K562 (cell line): Measurements from ENCODE around the gene NTPCR. TPM values are rescaled to one million over a fixed set of nuclear protein-coding genes. Genes with fewer than 3 reads are reported as not detected.
A peak's percentile ranks its signal among the peaks of the same experiment; 100 is the strongest.

Experiments
- ATAC-seq: fragments of 200-7000 bp; cut with Tn5 transposase; 3 replicates; pipeline ENCODE4 v1.9.1; 2020; ENCODE audit warnings: moderate library complexity
- BruUV-seq: library from RNA; stranded (reverse); fragments of 400-500 nt; replicated peaks from 2 replicates; lab custom pipeline; 2021; lab: Mats Ljungman, UMichigan
- CTCF ChIA-PET: fragments of 300-600 bp; formaldehyde crosslinking; extraction: SDS; loops from one replicate; lab custom pipeline; 2021; ENCODE audit warnings: low intra/inter-chr PET ratio; lab: Yijun Ruan, JAX
- POLR2A ChIA-PET: fragments of 300-600, 350-650 bp; sonication (Branson Sonifier 250); formaldehyde crosslinking; extraction: SDS; loops from one replicate; lab custom pipeline; 2021; ENCODE audit warnings: antibody characterized with exemption, inconsistent platforms; lab: Yijun Ruan, JAX
- DNase-seq, 4 experiments: peaks; one replicate each; pipeline versions ENCODE4 v3.0.0 to v3.0.0-alpha.2; 2011 to 2018; ENCODE audit warnings: low spot score in 3 of 4, mixed read lengths in 3 of 4; ENCODE audit errors: extremely low read depth in 1 of 4
- FAIRE-seq: peaks from 2 replicates; lab custom pipeline; 2011; peaks lifted over from hg19 to GRCh38; lab: Jason Lieb, UNC
- H2AFZ ChIP-seq: 2 replicates; pipeline ENCODE4 v1.6.0; 2011; ENCODE audit warnings: low read depth, low read length, control low read depth, inconsistent platforms
- H3K27ac ChIP-seq: fragments of 200-600 bp; 3 replicates; pipeline ENCODE4 v1.8.0; 2011; ENCODE audit warnings: low read depth, mild to moderate bottlenecking, control low read depth, inconsistent platforms, low read length, moderate library complexity, mixed read lengths; ENCODE audit errors: extremely low read depth
- H3K27me3 ChIP-seq, 2 experiments: fragments of 300-600 bp in 1 of 2; 2 replicates in 1 of 2; 3 replicates in 1 of 2; pipeline versions ENCODE4 v1.6.0 to v1.8.0; 2011; ENCODE audit warnings: inconsistent platforms in 2 of 2, low read length in 2 of 2, mild to moderate bottlenecking in 1 of 2, mixed read lengths in 1 of 2, moderate library complexity in 1 of 2; ENCODE audit not compliant: control insufficient read depth in 2 of 2, insufficient read depth in 2 of 2
- H3K36me3 ChIP-seq: fragments of 300-600 bp; 3 replicates; pipeline ENCODE4 v1.8.0; 2011; ENCODE audit warnings: mild to moderate bottlenecking, low read length, inconsistent platforms; ENCODE audit not compliant: control insufficient read depth, insufficient read depth
- H3K4me1 ChIP-seq, 2 experiments: fragments of 200-600 bp in 1 of 2; replicated peaks in 1 of 2; 2 replicates in 1 of 2; 3 replicates in 1 of 2; pipeline versions ENCODE4 v1.5.1 to v1.8.0; 2011; ENCODE audit warnings: inconsistent platforms in 2 of 2, low read length in 2 of 2, mild to moderate bottlenecking in 1 of 2, mixed read lengths in 1 of 2, moderate library complexity in 1 of 2; ENCODE audit not compliant: control insufficient read depth in 2 of 2, insufficient read depth in 2 of 2
- H3K4me2 ChIP-seq: 2 replicates; pipeline ENCODE4 v1.6.1; 2011; ENCODE audit warnings: low read length, control low read depth, inconsistent platforms, mixed read lengths; ENCODE audit not compliant: insufficient read depth
- H3K4me3 ChIP-seq: fragments of 200-600 bp; sonication (generic), shearing (Covaris generic); 2 replicates; pipeline ENCODE4 v1.5.1; 2016; ENCODE audit warnings: control low read depth, inconsistent platforms
- H3K79me2 ChIP-seq: fragments of 200-600 bp; 3 replicates; pipeline ENCODE4 v1.8.0; 2011; ENCODE audit warnings: low read length, inconsistent platforms; ENCODE audit not compliant: control insufficient read depth, insufficient read depth
- H3K9ac ChIP-seq, 2 experiments: 2 replicates each; pipeline versions ENCODE4 v1.6.0 to v1.6.1; 2011; ENCODE audit warnings: low read depth in 2 of 2, low read length in 2 of 2, control low read depth in 1 of 2, inconsistent platforms in 1 of 2, mild to moderate bottlenecking in 1 of 2, mixed read lengths in 1 of 2; ENCODE audit not compliant: insufficient read depth in 1 of 2
- H3K9me1 ChIP-seq: one replicate; pipeline ENCODE4 v1.6.0; 2011; ENCODE audit warnings: inconsistent platforms, mild to moderate bottlenecking, low read length, moderate library complexity; ENCODE audit not compliant: control insufficient read depth, insufficient read depth
- H3K9me3 ChIP-seq: replicated peaks from 2 replicates; pipeline ENCODE4 v1.5.1; 2011; ENCODE audit warnings: low read depth, low read length, inconsistent platforms; ENCODE audit not compliant: control insufficient read depth, insufficient read depth
- H4K20me1 ChIP-seq: replicated peaks from 2 replicates; pipeline ENCODE4 v1.6.1; 2011; ENCODE audit warnings: low read length, inconsistent platforms, mixed read lengths; ENCODE audit not compliant: control insufficient read depth, insufficient read depth
- BCL6 ChIP-seq: fragments of 250-450 bp; sonication (Bioruptor Pico); IDR thresholded peaks from 2 replicates; pipeline ENCODE4 v1.4.0; 2020
- TAL1 ChIP-seq: fragments of 450-650 bp; IDR thresholded peaks from 2 replicates; pipeline ENCODE4 v1.6.1; 2016; ENCODE audit warnings: mild to moderate bottlenecking
- ZFP36 ChIP-seq: fragments of 150-350 bp; IDR thresholded peaks from 2 replicates; pipeline ENCODE4 v1.6.1; 2018; ENCODE audit warnings: low read length, low read depth; ENCODE audit not compliant: partially characterized antibody
- ZNF318 ChIP-seq, 2 experiments: fragments of 450-650 bp; IDR thresholded peaks; 2 replicates each; pipeline ENCODE4 v1.6.1; 2016; ENCODE audit warnings: mild to moderate bottlenecking in 2 of 2, borderline replicate concordance in 1 of 2, low read depth in 1 of 2, moderate library complexity in 1 of 2
- WGBS: fragments of 100-300 bp; shearing (Covaris generic); methylation state at CpG from one replicate; pipeline ENCODE4 v1.1.6; 2016; ENCODE audit warnings: low coverage, mixed read lengths; ENCODE audit not compliant: insufficient coverage; ENCODE audit errors: missing lambda C conversion rate; 5-methylcytosine and 5-hydroxymethylcytosine counted together
- in situ Hi-C: fragments of 300-500 bp; cut with MboI; formaldehyde crosslinking; loops from 4 replicates; pipeline ENCODE4 v1.15.0; 2018; ENCODE audit warnings: inconsistent platforms, mixed read lengths
- intact Hi-C: fragments of 100-400 bp; cut with micrococcal nuclease; formaldehyde crosslinking; loops from 2 replicates; pipeline ENCODE4 v1.14.2; 2022
- polyA plus RNA-seq, 8 experiments: library from polyadenylated mRNA; depleted of rRNA in 4 of 8; stranded (reverse) in 5 of 8; unstranded in 3 of 8; fragments of >200 nt; fragmentation: Nextera tagmentation in 2 of 8; fragmentation: Illumina TruSeq in 1 of 8; extraction: Ambion mirVana in 2 of 8; extraction: Trizol in 1 of 8; gene quantifications; 2 replicates each; pipeline versions ENCODE4 v1.2.1 to v1.2.3, GENCODE V29; 2011 to 2014; ENCODE audit warnings: inconsistent platforms in 1 of 8, missing spikeins in 1 of 8
- total RNA-seq, 7 experiments: library from RNA; depleted of rRNA in 6 of 7; stranded (reverse); fragments of >200 nt in 6 of 7; fragmentation: Illumina TruSeq in 2 of 7; extraction: Trizol in 2 of 7; gene quantifications; 2 replicates each; pipeline versions ENCODE4 v1.2.1 to v1.2.3, GENCODE V29; 2011 to 2021; ENCODE audit warnings: low replicate concordance in 1 of 7
- TF ChIP-seq, protein P1 (sequence below), 2 experiments: fragments of 450-650 bp; IDR thresholded peaks; 2 replicates each; pipeline ENCODE4 v1.6.1; 2018; ENCODE audit warnings: mild to moderate bottlenecking in 2 of 2, low read depth in 1 of 2; ENCODE audit not compliant: partially characterized antibody in 2 of 2
- TF ChIP-seq, protein P2 (sequence below), 2 experiments: fragments of 450-650 bp in 1 of 2; sonication (generic) in 1 of 2; formaldehyde crosslinking in 1 of 2; IDR thresholded peaks in 1 of 2; conservative IDR thresholded peaks in 1 of 2; 2 replicates each; pipeline versions ENCODE4 v1.6.1 to v1.8.1; 2016 to 2023; ENCODE audit warnings: mild to moderate bottlenecking in 2 of 2, moderate library complexity in 2 of 2, inconsistent platforms in 1 of 2, missing genetic modification reagents in 1 of 2

NTPCR gene
- total and polyA plus RNA-seq, 9 of the 15 experiments (the other 6 are each of a cell fraction or from before 2014, with no cell fraction given), result 19.3 to 105 (median 48.8) TPM

DNA sequence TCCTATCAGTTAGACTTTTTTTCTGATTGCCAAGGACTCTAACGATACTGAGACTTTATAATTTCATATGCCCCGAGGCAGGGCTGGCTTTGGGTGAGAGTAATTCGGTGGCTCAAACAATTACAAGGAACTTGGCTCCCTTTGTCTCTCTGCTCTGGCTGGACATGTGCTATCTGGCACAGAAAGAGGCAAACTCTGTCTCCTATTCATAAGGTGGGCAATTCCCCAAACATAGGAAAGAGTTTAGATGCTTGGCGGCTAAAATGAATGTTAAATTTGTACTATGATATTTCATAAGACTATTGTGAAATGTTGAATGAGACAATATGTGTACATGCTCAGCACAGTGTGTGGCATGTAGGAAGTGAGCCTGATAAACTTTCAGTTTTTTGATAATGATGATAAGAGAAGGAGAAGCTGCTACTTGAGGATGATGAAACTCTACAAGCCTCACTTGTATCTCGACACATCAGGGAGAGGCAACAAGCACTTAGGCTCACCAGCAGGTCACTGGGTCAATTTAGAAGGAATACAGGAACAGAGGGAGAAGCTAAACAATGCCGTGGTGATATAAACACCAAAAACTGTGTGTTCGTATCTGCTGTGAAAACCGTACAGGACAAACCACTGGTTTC is 12.6 kb upstream of the NTPCR start:
- BruUV-seq, result no TSS peak
- intact Hi-C loops (no loop called here), in situ Hi-C loops (no loop called here)
- H3K36me3 ChIP-seq, result no peaks in the 10 kb centered on the region
- H3K27me3 ChIP-seq, result peaks cover 2 to 5% of the 10 kb centered on the region in 2 experiments; a peak in 1 of 5 replicates
- peak overlapping the region; percentile 22 for H2AFZ ChIP-seq
- ATAC-seq (peak; percentile 73), DNase-seq (no peak), FAIRE-seq (no peak)
- peaks cover 0 to 9% of the 10 kb centered on the region in 2 experiments; a peak in 2 of 5 replicates for H3K4me1 ChIP-seq
- CTCF ChIA-PET, result interaction anchor here (0.6 kb wide), 1 partner anchor 308 kb away, joined by 4 read pairs; no protein-coding TSS in a partner anchor
- H3K9me1 ChIP-seq, result no peaks in the 10 kb centered on the region
- H3K27ac ChIP-seq, result no peak overlapping the region
- 2% methylated on average over 8 of the region's 8 CpGs for WGBS
- no peaks in the 10 kb centered on the region for H4K20me1 ChIP-seq
- H3K9ac ChIP-seq, result no peak overlapping the region
- no peaks in the 10 kb centered on the region for H3K79me2 ChIP-seq
- POLR2A ChIA-PET, result no interaction called here
- H3K4me2 ChIP-seq, result peak overlapping the region; percentile 35
- no peak overlapping the region for H3K4me3 ChIP-seq
- no peaks in the 10 kb centered on the region for H3K9me3 ChIP-seq
- TF ChIP-seq BCL6 (CRISPR knock-in tag), result 0 out of 2 replicates have a peak, but pooled peaks have one; percentile 14
- 0 out of 4 replicates have a peak, but pooled peaks of 1 of the 2 experiments have one; percentile 42 for TF ChIP-seq ZNF318 (IDR thresholded peaks at IDR 0.05; ENCODE audit: borderline replicate concordance in 1 of 2, low read depth in 1 of 2)
- TF ChIP-seq, protein P1, sequence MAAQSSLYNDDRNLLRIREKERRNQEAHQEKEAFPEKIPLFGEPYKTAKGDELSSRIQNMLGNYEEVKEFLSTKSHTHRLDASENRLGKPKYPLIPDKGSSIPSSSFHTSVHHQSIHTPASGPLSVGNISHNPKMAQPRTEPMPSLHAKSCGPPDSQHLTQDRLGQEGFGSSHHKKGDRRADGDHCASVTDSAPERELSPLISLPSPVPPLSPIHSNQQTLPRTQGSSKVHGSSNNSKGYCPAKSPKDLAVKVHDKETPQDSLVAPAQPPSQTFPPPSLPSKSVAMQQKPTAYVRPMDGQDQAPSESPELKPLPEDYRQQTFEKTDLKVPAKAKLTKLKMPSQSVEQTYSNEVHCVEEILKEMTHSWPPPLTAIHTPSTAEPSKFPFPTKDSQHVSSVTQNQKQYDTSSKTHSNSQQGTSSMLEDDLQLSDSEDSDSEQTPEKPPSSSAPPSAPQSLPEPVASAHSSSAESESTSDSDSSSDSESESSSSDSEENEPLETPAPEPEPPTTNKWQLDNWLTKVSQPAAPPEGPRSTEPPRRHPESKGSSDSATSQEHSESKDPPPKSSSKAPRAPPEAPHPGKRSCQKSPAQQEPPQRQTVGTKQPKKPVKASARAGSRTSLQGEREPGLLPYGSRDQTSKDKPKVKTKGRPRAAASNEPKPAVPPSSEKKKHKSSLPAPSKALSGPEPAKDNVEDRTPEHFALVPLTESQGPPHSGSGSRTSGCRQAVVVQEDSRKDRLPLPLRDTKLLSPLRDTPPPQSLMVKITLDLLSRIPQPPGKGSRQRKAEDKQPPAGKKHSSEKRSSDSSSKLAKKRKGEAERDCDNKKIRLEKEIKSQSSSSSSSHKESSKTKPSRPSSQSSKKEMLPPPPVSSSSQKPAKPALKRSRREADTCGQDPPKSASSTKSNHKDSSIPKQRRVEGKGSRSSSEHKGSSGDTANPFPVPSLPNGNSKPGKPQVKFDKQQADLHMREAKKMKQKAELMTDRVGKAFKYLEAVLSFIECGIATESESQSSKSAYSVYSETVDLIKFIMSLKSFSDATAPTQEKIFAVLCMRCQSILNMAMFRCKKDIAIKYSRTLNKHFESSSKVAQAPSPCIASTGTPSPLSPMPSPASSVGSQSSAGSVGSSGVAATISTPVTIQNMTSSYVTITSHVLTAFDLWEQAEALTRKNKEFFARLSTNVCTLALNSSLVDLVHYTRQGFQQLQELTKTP (IDR thresholded peaks at IDR 0.05; ENCODE audit: low read depth in 1 of 2, partially characterized antibody in 2 of 2), result peak in 1 of 2 experiments; percentile 32
- peak; percentile 40; the same call in 1 of the 2 replicates for TF ChIP-seq TAL1
- TF ChIP-seq, protein P2, sequence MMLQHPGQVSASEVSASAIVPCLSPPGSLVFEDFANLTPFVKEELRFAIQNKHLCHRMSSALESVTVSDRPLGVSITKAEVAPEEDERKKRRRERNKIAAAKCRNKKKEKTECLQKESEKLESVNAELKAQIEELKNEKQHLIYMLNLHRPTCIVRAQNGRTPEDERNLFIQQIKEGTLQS (IDR thresholded peaks at IDR 0.05), result peak; percentile 90
- TF ChIP-seq, protein P2 (CRISPR knock-in tag; conservative IDR thresholded peaks at IDR 0.05), result no peak
- TF ChIP-seq ZFP36, result peak; percentile 33
